GM12878 (cell line): ENCODE data around the gene NDUFA13.

Experiments used
- KDM1A ChIP-seq: fragments of 200-600 bp; sonication (generic); IDR thresholded peaks from 2 replicates; pipeline ENCODE4 v1.6.1; 2016; ENCODE audit warnings: borderline replicate concordance
- PAX5 ChIP-seq: IDR thresholded peaks from 2 replicates; pipeline ENCODE4 v1.6.1; 2011; ENCODE audit warnings: low read depth, low read length, borderline replicate concordance

- TF ChIP-seq KDM1A: no peak
- TF ChIP-seq PAX5: no peak
Measured at GRCh38 chr19:19505669-19506326, 10.2 kb upstream of the NDUFA13 start.
